RWPE2 (cell line): ENCODE measurements around the gene CACNG7.

Experiments
- ATAC-seq: fragments of 200-7000 bp; cut with Tn5 transposase; 3 replicates; pipeline ENCODE4 v1.9.1; 2021; ENCODE audit warnings: low read depth
- DNase-seq: peaks from one replicate; pipeline ENCODE4 v3.0.0-alpha.2; 2020; ENCODE audit warnings: low spot score
- H3K27ac ChIP-seq: fragments of 450-650 bp; 2 replicates; pipeline ENCODE4 v1.5.1; 2017; ENCODE audit warnings: mild to moderate bottlenecking; ENCODE audit not compliant: poor library complexity, severe bottlenecking
- H3K27me3 ChIP-seq: fragments of 250-450 bp; sonication (Bioruptor Pico); 2 replicates; pipeline ENCODE4 v1.5.1; 2021; ENCODE audit warnings: mild to moderate bottlenecking, moderate library complexity; ENCODE audit not compliant: insufficient read depth, poor library complexity, severe bottlenecking
- H3K36me3 ChIP-seq: fragments of 250-450 bp; sonication (Bioruptor Pico); 2 replicates; pipeline ENCODE4 v1.5.1; 2020; ENCODE audit warnings: low read depth, mild to moderate bottlenecking, moderate library complexity
- H3K4me1 ChIP-seq: fragments of 250-450 bp; sonication (Bioruptor Pico); 2 replicates; pipeline ENCODE4 v1.5.1; 2021; ENCODE audit warnings: mild to moderate bottlenecking, moderate library complexity; ENCODE audit not compliant: insufficient read depth, poor library complexity, severe bottlenecking
- H3K4me3 ChIP-seq: fragments of 250-450 bp; sonication (Bioruptor Pico); 2 replicates; pipeline ENCODE4 v1.5.1; 2021; ENCODE audit warnings: mild to moderate bottlenecking, moderate library complexity; ENCODE audit not compliant: severe bottlenecking
- H3K9me3 ChIP-seq: fragments of 250-450 bp; sonication (Bioruptor Pico); 2 replicates; pipeline ENCODE4 v1.5.1; 2021; ENCODE audit warnings: mild to moderate bottlenecking, moderate library complexity; ENCODE audit not compliant: severe bottlenecking
- TF ChIP-seq, protein P1 (sequence below): fragments of 450-650 bp; IDR thresholded peaks from one replicate; pipeline ENCODE4 v1.5.1; 2017; ENCODE audit warnings: mild to moderate bottlenecking, moderate library complexity; ENCODE audit not compliant: poor library complexity, severe bottlenecking

Gene CACNG7

DNA sequence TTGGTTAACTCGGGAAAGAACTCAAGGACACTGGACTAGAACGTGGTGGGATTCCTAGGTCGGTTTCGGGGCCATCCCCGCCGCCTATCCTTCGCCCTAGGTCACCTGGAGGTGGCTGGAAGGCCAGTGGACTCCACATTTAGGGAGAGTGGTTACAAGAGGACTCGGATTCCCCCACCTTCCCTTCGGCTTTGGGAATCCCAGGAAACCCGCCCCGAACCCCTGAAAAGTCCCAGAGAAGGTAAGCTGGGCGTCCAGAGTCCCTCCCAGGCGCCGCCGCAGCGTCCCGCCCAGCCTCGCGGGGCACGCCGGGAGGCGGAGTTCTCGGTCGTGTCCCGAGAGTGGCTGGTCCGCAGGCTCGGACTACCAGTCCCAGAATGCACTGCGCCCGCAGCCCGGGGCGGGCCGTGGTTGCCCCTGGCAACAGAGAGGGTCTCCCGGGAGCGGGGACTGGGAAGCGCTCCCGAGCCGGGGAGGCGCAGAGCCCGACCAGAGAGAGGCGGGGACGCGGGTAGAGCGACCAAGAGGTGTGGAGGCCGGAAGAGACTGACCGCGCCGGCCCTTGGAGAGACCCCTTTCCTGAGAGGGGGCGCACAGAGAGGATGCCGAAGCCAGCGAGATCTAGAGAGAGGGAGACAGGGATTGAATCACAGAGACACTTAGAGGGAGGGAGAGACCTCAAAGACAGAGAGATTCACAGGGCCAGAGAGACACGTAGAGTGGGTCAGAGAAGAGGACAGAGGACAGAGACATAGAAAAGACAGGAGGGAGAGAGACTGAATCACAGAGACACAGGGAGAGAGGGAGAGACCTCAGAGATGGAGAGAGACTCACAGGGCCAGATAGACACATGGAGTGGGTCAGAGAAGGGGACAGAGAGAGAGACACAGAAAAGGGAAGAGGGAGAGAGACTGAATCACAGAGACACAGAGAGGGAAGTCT, 29.7 kb upstream of the CACNG7 start:
- DNase-seq (peak; percentile 89), ATAC-seq (peak; percentile 91)
- Histone ChIP-seq H3K9me3 (no peaks in the 10 kb centered on the region), H3K36me3 (peaks cover 4% of the 10 kb centered on the region), H3K4me3 (peak overlapping the region; percentile 33), H3K27me3 (peaks cover 27% of the 10 kb centered on the region), H3K27ac (no peak overlapping the region), H3K4me1 (no peaks in the 10 kb centered on the region)
- TF ChIP-seq, protein P1, sequence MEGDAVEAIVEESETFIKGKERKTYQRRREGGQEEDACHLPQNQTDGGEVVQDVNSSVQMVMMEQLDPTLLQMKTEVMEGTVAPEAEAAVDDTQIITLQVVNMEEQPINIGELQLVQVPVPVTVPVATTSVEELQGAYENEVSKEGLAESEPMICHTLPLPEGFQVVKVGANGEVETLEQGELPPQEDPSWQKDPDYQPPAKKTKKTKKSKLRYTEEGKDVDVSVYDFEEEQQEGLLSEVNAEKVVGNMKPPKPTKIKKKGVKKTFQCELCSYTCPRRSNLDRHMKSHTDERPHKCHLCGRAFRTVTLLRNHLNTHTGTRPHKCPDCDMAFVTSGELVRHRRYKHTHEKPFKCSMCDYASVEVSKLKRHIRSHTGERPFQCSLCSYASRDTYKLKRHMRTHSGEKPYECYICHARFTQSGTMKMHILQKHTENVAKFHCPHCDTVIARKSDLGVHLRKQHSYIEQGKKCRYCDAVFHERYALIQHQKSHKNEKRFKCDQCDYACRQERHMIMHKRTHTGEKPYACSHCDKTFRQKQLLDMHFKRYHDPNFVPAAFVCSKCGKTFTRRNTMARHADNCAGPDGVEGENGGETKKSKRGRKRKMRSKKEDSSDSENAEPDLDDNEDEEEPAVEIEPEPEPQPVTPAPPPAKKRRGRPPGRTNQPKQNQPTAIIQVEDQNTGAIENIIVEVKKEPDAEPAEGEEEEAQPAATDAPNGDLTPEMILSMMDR, result no peak

DNA sequence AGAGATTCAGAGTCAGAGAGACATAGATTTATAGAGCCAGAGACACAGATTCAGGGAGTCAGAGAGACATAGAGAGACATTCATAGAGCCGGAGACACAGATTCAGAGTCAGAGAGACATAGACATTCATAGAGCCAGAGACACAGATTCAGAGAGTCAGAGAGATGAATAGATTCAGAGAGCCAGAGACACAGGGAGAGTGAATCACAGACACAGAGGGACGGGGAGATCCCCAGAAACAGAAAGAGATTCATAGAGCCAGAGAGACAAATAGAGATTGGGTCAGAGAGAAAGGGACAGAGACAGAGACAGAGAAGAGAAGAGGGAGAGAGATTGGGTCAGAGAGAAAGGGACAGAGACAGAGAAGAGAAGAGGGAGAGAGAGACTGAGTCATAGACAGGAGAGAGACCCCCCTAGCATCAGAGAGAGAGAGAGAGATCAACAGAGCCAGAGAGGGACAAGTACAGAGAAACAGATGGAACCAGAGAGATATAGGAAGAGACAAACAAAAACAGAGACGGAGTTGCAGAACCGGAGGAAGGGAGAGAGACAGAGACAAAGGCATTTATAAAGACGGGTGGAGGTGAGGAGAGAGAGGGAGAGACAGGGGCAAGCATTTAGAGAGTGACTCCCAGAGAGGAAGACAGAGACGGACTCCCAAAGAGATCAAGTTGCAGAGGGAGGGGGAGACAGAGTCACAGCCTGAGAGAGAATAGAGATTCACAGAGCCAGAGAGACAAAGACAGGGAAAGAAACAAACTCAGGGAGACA, 28.2 kb upstream of the CACNG7 start:
- DNase-seq, result no peak
- Histone ChIP-seq H3K4me3 (no peak overlapping the region), H3K27ac (no peak overlapping the region), H3K36me3 (no peaks in the 10 kb centered on the region; the same call in 1 of the 2 replicates), H3K27me3 (peaks cover 28% of the 10 kb centered on the region), H3K4me1 (no peaks in the 10 kb centered on the region), H3K9me3 (no peaks in the 10 kb centered on the region)
- TF ChIP-seq, protein P1, result no peak
- no peak for ATAC-seq

DNA sequence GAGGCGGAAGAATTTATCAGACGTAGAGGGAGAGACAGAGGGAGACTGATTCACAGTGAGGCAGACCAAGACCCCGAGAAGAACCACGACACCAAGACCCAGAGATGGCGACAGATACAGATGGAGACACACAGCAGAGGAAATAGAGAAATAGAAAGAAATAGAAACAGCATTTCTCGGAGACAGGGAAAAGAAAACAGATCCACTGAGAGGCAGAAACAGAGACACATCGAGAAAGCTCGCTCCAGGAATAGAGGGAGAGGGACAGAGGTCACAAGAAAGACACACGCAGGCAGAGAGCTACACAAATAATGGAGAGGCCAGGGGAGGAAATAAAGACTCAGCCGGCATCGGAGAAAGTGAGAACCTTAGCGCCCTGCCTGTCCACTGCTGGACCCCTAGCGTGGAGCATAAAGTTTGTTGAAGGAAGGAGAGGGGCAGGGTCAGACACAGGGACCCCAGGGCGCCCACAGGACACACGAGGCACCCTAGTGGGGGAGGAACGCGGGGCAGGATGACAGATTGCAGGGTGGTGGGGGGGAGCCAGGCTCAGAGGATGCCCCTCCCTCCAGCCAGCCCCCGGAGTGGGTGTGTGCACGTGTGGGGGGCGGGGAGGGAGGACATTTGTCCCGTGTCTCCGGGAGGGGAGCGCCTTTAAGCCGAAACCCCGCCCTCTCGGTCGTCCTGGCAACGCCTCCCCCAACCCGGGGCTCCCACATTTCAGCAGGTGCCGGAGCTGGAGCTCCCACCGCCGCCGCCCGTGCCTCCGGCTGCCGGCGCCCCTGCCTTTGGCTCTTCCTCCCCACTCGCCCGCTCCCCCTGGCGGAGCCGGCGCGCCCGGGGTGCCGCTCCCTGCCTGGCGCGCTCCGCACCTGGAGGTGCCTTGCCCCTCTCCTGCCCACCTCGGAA, 27.3 kb upstream of the CACNG7 start, which contains the start of gene PRKCG:
TSS of gene PRKCG (plus strand) at position 716 of the 909 bp plus-strand sequence. CDS start 298 bp downstream, outside the sequence.
- Histone ChIP-seq H3K9me3 (no peaks in the 10 kb centered on the region), H3K27ac (no peak within 1 kb of the TSS), H3K4me3 (peak within 1 kb of the TSS; percentile 23), H3K4me1 (no peaks in the 10 kb centered on the region), H3K36me3 (no peaks in the 10 kb centered on the region), H3K27me3 (peaks cover 28% of the 10 kb centered on the region)
- ATAC-seq (peak; percentile 44), DNase-seq (no peak)
- TF ChIP-seq, protein P1, result peak; percentile 54

DNA sequence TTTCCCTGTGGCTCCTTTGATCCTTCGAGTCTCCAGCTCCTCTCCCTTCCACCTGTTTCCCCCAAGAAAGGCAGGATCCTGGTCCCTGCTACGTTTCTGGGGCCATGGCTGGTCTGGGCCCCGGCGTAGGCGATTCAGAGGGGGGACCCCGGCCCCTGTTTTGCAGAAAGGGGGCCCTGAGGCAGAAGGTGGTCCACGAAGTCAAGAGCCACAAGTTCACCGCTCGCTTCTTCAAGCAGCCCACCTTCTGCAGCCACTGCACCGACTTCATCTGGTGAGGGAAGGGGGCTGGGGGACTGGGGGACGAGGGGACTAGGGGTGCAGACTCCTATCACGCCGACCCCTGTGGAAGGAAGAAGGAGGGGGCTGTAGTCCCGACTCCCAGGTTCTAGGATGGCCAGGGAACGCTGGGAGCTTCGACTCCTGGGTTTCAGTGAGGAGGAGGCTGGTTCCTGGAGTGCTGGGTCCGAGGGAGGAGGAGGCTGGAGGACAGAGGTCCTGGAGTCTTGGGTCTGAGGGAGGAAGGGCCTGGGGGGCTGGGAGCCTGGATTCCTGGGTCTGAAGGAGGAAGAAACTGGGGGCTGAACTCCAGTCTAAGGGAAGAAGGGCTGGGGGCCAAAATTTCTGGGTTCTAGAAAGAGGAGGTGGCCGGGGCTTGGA, 26.6 kb upstream of the CACNG7 start:
- peak overlapping the region; percentile 23 for H3K4me3 ChIP-seq
- H3K4me1 ChIP-seq, result no peaks in the 10 kb centered on the region
- no peak for ATAC-seq
- no peaks in the 10 kb centered on the region for H3K36me3 ChIP-seq
- no peak for DNase-seq
- no peaks in the 10 kb centered on the region for H3K9me3 ChIP-seq
- H3K27ac ChIP-seq, result no peak overlapping the region
- TF ChIP-seq, protein P1, result no peak
- H3K27me3 ChIP-seq, result peaks cover 28% of the 10 kb centered on the region
